Medulla oblongata (tissue), 1 donor: ENCODE data around the gene CEP72.
"Not testable (repeated sequence)": the region's sequence is repeated elsewhere in the genome, so short reads cannot be mapped to it uniquely, and the experiment has no call there.

ENCODE experiments used
- DNase-seq: peaks from one replicate; pipeline ENCODE4 v3.0.0-alpha.2; 2015; ENCODE audit errors: extremely low spot score

The CEP72 gene

DNA sequence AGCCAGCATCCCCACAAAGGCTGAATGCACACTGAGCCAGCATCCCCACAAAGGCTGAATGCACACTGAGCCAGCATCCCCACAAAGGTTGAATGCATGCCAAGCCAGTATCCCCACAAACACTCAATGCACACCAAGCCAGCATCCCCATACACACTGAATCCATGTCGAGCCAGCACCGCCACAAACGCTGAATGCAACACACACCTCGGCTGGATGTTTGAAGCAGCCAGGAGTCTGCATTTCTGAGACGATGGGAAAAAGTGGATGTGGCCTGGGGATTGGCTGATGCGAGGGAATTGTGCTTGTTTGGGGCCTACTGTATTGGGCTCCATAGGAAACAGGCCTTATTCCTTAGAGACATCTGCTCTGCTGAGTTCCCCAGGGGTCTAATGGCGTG lies 30.9 kb upstream of the CEP72 start:
- DNase-seq: no peak

DNA sequence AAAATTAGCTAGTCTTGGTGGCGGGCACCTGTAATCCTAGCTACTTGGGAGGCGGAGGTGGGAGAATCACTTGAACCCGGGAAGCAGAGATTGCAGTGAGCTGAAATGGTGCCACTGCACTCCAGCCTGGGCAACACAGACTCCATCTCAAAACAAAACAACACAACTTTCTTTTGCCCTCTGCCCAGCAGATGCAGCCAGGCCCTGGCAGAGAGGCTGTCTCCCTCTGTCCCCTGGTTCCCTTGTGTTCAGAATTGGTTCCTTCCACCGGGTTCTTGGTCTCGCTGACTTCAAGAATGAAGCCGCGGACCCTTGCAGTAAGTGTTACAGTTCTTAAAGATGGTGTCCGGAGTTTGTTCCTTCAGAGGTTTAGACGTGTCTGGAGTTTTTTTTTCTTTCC lies 30.2 kb upstream of the CEP72 start:
- no peak for DNase-seq

DNA sequence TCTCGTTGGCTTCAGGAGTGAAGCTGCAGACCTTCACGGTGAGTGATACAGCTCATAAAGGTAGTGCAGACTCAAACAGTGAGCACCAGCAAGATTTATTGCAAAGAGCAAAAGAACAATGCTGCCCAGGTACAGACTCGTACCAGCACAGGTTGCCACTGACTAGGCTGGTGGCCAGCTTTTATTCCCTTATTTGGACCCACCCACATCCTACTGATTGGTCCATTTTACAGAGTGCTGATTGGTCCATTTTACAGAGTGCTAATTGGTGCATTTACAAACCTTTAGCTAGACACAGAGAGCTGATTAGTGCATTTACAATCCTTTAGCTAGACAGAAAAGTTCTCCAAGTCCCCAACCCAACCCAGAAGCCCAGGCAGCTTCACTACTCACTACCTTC lies 29.7 kb upstream of the CEP72 start:
- not testable (repeated sequence) for DNase-seq

DNA sequence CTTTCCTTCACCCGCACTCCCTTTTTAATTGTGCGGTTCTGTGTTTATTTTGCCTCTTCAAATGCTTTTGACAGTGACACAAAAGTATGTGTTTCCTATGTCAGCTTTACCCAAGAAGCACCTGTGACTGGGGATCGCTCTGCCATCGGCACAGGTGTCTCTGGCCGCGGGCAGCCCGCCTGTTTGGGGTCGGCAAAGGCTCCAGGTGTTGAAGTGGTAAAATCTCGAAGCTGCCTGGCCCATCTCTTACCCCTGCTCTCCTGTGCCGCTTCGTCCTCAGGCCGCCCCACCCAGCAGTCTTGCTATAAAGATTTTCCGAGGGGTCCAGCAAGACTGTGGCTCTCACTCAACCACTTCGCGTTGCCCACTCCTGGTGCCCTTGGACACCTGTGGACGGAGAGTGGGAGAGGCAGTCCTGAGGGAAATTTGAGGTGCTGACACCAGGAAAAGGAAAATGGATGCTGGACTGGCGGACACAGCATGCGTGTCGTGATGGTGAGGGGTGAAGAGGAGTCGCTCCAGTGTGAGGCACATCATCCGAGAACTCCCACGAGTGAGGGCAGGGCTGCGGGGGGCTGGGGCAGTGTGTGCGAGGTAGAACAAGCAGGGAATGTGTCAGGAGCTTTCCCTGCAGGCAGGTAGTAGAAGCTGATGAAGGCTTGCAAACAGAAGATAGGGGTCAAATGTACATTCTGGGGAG lies 29.1 kb upstream of the CEP72 start:
- no peak for DNase-seq

DNA sequence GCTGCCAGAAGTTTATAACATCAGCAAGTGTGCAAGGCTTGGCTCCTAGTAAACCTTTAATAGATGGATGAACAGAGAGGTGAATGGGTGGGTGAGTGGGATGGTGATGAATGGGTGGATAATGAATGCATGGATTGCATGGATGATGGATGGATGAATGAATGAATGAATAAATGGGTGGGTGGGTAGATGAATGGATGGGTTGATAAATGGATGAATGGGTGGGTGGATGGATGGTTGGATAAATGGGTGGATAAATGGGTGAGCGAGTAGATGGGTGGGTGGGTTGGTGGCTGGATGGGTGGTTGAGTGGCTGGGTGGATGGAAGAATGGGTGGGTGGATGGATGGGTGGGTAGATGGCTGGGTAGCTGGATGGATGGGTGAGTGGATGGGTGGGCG lies 28.5 kb upstream of the CEP72 start:
- DNase-seq: no peak

DNA sequence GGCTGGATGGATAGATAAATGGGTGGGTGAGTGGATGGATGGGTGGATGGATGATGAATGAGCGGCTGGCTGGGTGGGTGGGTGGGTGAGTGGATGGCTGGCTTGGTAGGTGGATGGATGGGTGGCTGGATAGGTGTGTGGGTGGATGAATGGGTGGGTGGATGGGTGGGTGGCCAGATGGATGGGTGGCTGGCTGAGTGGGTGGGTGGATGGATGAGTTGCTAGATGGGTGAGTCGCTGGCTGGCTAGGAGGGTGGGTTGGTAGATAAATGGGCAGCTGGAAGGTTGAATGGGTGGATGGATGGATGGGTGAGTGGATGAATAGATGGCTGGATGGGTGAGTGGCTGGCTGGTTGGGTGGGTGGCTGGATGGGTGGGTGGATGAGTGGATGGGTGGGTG lies 27.9 kb upstream of the CEP72 start:
- DNase-seq: no peak

DNA sequence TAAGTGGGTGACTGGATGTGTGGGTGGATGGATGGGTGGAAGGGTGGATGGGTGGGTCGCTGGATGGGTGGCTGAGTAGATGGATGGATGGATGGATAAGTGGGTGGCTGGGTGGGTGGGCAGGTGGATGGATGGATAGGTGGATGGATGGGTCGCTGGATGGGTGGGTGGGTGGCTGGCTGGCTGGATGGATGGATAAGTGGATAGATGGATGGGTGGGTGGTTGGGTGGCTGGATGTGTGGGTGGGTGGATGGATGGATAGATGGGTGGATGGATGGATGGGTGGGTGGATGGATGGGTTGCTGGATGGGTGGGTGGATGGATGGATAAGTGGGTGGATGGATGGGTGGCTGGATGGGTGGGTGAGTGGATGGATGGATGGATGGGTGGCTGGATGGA lies 27.3 kb upstream of the CEP72 start:
- DNase-seq: no peak

DNA sequence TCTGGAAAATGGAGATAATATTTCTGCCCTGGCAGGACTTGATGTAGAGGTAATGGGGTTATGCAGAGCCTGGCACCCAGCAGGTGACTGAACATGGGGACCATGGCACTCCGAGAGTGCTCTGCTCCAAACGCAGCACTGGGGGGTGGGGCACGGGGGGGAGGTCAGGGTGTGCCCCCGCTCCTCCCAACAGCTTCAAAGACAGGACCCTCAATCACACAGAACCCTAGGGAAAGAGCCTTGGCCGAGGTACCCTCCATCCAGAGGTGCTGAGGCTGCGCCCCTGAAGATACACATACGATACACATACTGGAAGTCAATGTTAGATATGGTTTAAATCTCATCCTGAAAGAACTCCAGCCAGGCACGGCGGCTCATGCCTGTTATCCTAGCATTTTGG lies 26.6 kb upstream of the CEP72 start:
- DNase-seq: no peak

DNA sequence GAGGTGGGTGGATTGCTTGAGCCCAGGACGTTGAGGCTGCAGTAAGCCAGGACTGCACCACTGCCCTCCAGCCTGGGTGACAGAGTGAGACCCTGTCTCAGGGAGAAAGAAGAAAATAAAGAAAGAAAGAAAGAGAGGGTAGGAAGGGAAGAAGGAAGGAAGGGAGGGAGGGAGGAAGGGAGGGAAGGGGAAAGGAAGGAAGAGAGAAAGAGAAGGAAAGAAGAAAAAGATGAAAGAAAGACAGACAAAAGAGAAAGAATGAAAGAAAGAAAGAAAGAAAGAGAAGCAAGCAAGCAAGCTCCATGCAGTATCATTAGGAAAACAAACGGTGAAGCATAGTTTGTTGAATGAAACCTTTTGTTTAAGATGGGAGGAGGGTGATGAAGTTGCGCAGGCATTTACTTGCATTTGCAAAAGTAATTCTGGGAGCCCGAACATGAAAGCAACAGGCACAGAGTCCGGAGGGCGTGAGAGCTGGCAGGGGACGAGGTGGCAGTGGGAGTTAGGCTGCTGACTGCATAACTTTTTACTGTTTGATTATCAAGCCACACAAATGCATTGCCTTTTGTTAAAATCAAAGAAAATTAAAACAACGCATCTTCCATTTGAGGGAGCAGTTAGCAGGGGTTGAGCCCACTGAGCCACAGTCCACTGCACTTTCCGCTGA lies 26.0 kb upstream of the CEP72 start:
- no peak for DNase-seq

DNA sequence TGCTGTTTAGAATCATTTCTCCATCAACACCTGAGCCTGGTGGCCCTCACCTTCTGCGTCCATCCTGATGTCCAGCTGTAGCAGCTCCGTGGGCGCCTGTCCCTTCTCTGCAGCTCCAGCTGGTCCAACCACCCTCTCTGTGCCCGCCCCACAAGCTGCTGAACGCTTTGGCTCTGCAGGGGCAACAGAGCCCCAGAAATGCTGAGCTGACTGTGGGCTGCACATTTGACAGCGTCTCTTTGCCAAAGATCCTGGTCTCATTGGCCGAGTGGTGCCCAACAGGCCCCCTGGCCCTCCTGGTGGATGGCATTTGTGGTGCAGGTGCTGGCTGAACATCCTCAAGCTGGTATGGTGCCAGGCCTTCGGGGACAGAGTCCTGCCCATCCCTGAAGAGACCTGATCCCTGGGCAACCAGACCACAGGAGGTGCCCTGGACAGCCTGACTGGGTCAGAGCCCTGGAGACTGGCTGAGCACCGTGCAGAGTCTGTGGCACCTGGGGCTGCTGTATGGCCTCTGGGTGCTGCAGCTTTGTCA lies 25.3 kb upstream of the CEP72 start:
- DNase-seq: no peak

DNA sequence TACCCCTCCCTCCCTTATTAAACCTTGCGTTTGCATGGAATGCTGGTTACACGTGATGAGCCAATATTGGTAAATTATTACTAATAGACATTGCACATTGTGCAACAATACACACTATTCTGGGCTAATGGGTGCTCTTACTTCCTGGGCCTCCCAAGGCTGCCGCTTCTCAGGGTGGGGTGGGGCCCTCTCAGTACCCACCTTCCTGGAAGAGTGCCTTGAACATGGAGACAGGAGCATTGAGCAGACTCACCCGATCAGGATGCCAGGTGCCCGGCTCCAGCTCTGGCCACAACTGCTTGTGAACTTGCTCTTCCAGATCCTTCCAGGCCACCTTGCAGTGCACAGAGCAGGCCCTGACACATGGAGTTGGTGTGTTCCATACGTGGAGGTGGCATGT lies 24.7 kb upstream of the CEP72 start:
- DNase-seq: no peak

DNA sequence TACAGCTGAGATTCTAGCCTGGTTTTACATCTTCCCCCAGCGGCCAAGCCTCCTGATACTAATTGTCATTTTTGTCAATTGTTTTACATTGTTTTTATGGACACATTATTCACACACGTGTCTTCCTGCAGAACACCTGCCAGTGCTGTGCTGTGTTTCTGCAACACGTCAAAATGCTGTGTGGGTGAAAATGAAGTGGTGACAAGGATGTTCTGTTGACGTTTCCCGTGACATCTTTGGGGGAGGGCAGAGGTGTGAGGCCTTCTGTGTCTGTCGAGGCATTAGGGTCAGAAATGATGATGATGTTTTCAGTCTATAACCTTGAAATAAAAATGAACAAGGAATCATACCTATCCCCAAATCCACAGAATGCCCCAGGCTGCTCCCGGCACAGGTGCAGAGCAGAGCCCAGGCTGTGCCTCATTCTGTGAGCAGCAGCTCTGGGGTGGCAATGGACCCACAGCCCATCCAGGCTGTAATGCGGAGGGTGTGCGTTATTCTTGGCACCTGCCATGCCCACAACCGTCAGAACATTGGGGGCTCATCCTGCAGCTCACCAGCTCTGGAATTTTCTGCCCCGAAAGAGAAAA lies 23.6 kb upstream of the CEP72 start:
- no peak for DNase-seq

DNA sequence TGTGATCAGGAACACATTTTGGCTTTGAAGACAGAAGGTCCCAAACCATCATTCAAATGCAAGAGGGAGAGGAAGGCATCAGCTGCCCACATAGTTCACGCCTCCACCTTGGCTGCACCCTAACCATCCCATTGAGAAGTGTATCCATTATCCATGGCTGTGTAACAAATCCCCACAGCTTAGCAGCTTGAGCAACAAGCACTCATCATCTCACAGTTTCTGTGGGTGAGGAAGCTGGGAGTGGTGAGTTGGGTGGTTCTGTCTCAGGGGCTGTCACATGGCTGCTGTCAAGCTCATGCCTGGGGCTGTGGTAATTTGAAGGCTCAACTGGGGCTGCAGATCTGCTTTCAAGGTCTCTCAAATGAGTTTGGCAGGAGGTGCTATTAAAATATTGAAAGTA lies 23.0 kb upstream of the CEP72 start:
- DNase-seq: no peak

DNA sequence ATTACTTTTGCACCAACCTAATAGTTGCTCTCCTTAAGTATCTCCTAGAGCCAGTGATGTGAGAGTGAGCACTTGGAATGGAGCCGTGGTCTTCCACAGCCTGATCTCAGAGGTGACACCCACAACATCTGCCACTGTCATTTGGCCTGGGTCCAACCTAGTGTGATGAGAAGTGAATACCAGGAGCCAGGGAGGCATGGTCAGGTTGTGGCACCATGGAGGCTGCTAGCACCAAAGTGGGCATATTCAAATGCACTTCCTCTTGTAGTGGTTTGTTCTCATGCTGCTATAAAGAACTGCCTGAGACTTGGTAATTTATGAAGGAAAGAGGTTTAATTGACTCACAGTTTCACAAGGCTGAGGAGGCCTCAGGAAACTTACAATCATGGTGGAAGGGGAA lies 22.6 kb upstream of the CEP72 start:
- DNase-seq: no peak

DNA sequence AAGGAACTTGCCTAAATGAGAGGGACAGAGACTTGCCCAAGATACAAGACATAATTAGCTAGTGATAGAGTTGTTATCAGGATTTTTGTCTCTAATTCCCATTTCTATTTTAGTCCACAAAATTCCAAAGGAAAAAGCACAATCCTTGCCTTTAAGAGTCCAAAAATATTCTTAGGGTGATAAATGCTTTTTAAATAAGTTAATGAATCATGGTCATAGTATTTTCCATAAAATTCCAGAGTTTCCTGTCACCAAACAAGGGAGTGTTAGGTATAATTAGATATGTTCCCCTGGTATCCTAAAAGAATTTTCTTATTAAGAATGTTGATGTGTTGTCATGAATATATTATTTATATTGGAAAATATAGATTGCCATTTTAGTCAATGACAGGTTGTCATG lies 21.8 kb upstream of the CEP72 start:
- no peak for DNase-seq

DNA sequence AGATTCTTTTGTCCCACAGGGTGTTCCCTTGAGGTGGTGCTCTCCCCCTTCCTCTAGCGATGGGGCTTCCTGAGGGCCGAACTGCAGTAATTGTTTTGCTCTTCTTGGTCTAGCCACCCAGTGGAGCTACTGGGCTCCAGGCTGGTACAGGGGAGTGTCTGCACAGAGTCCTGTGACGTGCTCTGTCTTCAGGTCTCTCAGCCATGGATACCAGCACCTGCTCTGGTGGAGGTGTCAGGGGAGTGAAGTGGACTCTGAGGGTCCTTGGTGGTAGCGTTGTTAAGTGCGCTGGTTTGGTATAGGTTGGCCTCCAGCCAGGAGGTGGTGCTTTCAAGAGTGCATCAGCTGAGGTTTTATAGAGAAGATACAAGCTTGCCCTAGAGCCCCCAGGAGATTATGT lies 20.4 kb upstream of the CEP72 start:
- DNase-seq: no peak

DNA sequence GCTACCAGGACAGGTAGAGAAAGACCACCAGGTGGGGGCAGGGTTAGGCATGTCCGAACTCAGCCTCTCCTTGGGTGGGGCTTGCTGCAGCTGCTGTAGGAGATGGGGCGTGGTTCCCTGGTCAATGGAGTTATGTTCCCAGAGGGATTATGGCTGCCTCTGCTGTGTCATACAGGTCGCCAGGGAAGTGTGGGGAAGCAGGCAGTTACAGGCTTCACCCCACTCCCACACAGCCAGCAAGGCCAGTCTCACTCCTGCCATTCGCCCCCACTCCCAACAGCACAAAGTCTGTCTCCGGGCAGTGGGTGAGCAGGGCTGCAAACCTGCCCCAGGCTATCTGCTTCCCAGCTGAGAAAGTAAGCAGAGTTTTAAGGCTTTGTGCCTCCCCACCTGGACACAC lies 20.0 kb upstream of the CEP72 start:
- DNase-seq: no peak

DNA sequence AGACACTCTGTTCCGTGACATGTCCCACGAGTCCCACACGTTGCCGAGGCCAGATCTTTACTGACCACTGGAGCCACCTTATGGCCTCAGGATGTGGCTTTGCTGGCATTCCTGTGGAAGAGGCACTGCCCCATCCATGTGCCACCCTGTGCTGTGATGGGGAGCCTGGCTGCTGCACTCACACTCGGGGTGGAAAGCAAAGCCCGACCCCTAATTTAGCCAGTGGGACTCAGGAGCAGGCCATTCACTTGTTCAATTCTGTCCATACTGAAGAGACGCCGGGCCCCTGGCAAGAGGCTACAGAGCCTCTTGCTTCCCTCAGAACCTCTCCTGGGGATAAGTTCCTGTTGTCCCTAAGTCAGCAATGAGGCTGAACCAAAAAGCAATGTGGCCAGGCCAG lies 18.6 kb upstream of the CEP72 start:
- DNase-seq: no peak

DNA sequence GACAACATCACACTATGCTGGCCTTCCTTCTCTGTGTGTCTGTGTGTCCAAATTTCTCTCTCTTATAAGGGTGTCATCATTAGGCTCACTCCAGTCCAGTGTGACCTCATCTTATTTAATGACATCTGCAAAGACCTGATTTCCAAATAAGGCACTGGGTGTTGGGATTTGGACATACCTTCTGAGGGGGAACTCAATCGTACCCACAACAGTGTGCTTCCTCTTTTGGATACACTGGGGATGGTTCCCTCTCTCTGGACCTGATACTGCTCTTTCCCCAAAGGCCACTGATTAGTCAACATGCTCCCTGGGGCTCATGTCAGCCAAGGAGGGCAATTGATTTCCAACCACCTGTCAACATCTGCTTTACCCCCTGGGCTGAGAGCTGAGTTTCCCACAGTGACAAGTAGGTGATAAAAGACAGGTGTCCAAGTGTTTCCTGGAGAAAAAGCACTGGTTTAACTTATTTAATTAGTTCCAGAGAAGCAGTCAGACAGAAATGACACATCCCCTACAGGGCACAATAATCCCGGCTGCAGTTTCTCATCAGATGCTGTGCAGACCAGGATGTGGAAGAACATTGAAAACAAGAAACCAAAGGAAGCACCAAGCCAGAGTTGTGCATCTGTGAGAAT lies 17.8 kb upstream of the CEP72 start:
- no peak for DNase-seq

DNA sequence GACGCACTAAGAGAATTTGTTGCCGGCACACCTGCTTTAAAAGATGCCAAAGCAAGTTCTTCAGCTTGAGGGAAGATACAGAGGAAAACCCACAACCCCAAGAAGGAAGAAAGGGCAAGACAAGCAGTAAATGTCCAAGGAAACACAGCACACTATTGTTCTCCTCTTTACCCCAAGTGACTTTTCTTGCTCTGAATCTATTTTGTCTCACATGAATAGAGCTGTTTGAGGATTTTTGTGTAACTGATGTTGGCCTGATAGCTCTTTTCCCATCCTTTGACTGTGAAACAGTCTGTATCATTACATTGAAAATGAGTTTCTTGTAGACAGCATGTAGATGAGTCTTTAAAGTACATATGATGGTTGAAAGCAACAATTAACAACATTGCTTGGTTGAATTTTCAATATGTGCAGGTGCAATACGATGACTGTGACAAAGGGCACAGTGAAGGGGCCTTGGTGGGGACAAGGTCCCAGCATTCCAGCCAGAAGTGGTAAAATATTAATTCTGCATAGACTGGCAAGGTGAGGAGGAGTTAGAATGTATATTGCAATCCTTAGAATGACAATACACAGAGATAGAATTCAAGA lies 16.8 kb upstream of the CEP72 start:
- peak; percentile 35 for DNase-seq

DNA sequence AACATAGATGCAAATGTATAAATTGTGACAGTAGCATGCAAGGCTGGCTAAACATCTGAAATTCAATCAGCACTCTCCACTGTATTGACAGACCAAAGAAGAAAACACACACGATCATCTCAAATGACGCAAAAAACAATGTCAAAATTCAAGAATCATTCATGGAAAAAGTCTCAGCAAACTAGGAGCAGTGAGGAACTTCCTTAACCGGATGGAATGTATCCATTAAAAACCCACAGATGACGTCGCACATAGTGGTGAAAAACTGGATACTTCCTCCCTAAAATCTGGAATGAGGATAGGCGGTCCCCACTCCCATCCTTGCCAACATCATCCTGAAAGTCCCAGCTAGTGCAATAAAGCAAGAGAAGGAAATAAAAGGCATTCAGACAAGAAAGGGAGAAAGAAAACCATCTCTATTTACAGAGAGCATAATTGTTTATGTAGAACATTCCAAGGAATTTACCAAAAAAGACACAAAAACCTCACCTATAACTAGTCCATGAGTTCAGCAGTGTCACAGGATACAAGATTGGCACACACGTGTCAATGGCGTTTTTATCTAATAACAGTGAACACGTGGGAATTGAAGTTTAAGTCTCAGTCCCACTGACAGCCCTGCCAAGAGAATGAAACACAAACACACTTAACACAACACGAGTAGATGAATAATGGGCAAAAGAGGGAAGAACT lies 14.1 kb upstream of the CEP72 start:
- DNase-seq: no peak

DNA sequence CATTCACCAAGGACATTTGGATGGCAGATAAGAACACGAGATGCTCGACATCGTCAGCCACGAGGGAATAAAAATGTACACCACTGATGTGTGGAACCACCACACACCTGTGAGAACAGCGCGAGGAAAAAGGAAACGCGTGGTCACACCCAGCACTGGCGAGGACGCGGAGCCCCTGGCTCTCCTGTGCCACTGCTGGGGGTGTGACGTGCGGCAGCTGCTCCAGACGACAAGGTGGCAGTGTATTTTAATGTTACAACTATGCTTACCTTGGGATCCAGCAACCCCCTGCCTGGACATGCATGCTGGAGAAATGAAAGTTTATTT lies 13.6 kb upstream of the CEP72 start:
- no peak for DNase-seq
